ENCODE data around the gene RFTN1. TPM values are rescaled to one million over a fixed set of nuclear protein-coding genes. Genes with fewer than 3 reads are reported as not detected.
A peak's percentile ranks its signal among the peaks of the same experiment; 100 is the strongest.

RFTN1 gene
- total and polyA plus RNA-seq, 7 experiments from 2014 or later = 44.8 to 68.8 (median 53.2) TPM

DNA sequence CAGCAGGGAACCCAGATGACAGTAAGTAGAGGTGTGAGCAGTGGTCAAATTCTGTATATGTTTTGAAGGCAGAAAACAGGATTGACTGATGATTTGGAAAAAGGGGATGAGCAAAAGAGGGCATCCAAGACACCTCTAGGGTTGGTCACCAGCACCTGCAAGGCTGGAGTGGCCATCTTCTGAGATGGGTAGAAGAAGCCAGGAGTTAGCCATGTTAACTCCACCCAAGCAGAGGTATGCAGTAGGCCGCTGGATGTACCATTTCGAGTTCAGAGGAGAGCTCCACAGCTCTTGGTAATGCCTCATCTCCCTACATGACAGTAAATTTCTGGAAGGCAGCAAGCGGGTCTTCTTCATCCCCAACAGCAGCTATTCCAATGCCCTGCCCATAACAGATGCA is 7.0 kb downstream of the RFTN1 start:
- POLR2A ChIA-PET = interaction anchor here (0.5 kb wide), 1 partner anchor 61 kb away, joined by 3 read pairs; no protein-coding TSS in a partner anchor
- no peak overlapping the region for H3K4me3 Mint-ChIP-seq
- peaks cover 60 to 89% (median 81%) of the 10 kb centered on the region in 7 donors for H3K4me1 Mint-ChIP-seq

DNA sequence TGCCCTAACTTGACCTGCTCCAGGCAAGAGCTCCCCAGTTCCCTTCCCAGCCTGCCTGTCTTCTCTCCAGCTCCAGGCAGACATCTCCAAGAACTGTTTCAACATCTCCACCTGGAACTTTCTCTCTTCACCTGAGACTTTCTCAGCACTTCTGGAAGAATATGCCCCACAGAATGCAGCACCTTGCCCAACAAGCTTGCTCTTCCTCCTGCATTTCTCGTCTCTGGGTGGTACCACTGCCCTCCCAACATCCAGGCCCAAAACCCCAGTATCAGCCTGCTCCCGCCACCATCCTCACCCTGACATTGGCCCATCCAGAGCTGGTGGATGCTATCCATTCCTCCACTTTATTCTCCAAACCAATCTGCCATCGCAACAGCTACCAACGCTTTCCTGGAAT is 8.8 kb downstream of the RFTN1 start:
- ChIA-PET POLR2A (interaction anchor here (0.9 kb wide), 1 partner anchor 25 kb away, joined by 3 read pairs; no protein-coding TSS in a partner anchor), CTCF (interaction anchor here (0.7 kb wide), 1 partner anchor 23 kb away, joined by 3 read pairs; no protein-coding TSS in a partner anchor)
- Mint-ChIP-seq H3K4me3 (peak overlapping the region in 1 of 10 donors; percentile 32), H3K9me3 (peaks cover 0 to 4% (median 0%) of the 10 kb centered on the region in 11 donors), H3K27me3 (no peaks in the 10 kb centered on the region), H3K27ac (peak overlapping the region in 3 of 9 donors; percentile 3 to 22 (median 7)), H3K4me1 (peaks cover 52 to 81% (median 79%) of the 10 kb centered on the region in 7 donors), H3K36me3 (peaks cover 18 to 42% (median 33%) of the 10 kb centered on the region in 5 donors)
- no peak for DNase-seq
- no peaks in the 10 kb centered on the region for H3K9me3 ChIP-seq (ENCODE audit: control insufficient read depth in 2 of 3, low read length in 3 of 3)
- no peak for ATAC-seq
- H3K36me3 ChIP-seq (ENCODE audit: control insufficient read depth in 2 of 3, insufficient read depth in 3 of 3, low read length in 3 of 3) = peaks cover 0 to 10% (median 0%) of the 10 kb centered on the region in 3 experiments
- H3K4me3 ChIP-seq (ENCODE audit: low read length) = no peak overlapping the region
- peaks cover 16 to 24% of the 10 kb centered on the region in 2 donors for H3K4me1 ChIP-seq (ENCODE audit: control insufficient read depth in 2 of 2, insufficient read depth in 2 of 2, low read length in 2 of 2)
- H3K27me3 ChIP-seq (ENCODE audit: control insufficient read depth in 2 of 2, insufficient read depth in 2 of 2, low read length in 2 of 2) = no peaks in the 10 kb centered on the region
- H3K27ac ChIP-seq (ENCODE audit: low read depth, low read length) = no peak overlapping the region
- intact Hi-C loops (cut with micrococcal nuclease) = no loop called here

More for the DNA sequence above, 7.0 kb downstream of the RFTN1 start:
- Mint-ChIP-seq H3K27ac (peak overlapping the region in 1 of 9 donors; percentile 80), H3K9me3 (peaks cover 0 to 3% (median 0%) of the 10 kb centered on the region in 11 donors), H3K36me3 (peaks cover 10 to 31% (median 21%) of the 10 kb centered on the region in 5 donors), H3K27me3 (no peaks in the 10 kb centered on the region)
- DNase-seq = no peak
- Histone ChIP-seq H3K9me3 (ENCODE audit: control insufficient read depth in 2 of 3, low read length in 3 of 3) (no peaks in the 10 kb centered on the region), H3K4me1 (ENCODE audit: control insufficient read depth in 2 of 2, insufficient read depth in 2 of 2, low read length in 2 of 2) (peaks cover 28 to 41% of the 10 kb centered on the region in 2 donors), H3K4me3 (ENCODE audit: low read length) (no peak overlapping the region), H3K27ac (ENCODE audit: low read depth, low read length) (no peak overlapping the region), H3K36me3 (ENCODE audit: control insufficient read depth in 2 of 3, insufficient read depth in 3 of 3, low read length in 3 of 3) (peaks cover 0 to 10% (median 0%) of the 10 kb centered on the region in 3 experiments), H3K27me3 (ENCODE audit: control insufficient read depth in 2 of 2, insufficient read depth in 2 of 2, low read length in 2 of 2) (no peaks in the 10 kb centered on the region)
- intact Hi-C loops (cut with micrococcal nuclease) = no loop called here
- CTCF ChIA-PET = no interaction called here
- ATAC-seq = no peak

DNA sequence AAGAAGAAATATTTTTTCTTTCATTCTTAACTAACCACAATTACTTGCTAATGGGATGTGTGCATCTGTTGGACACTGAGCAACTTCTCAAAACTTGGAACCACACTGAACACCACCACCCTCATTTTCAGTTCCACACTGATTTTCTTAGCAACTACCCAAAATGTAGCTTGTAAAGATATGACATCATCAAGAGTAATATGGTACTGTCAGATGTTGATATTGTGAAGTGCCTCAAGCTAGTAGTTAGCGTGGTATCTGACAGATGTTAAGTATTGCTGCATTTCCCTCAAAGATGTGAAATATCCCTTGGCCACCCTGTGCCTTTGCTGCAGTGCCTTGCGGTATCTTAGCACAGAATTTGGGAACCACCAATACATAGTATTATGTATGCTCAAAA is 9.3 kb downstream of the RFTN1 start:
- no peak overlapping the region for H3K4me3 ChIP-seq (ENCODE audit: low read length)
- intact Hi-C loops (cut with micrococcal nuclease) = no loop called here
- POLR2A ChIA-PET = interaction anchor here (0.7 to 0.9 kb wide), 2 partner anchors 24 to 36 kb away, joined by 3 read pairs; no protein-coding TSS in a partner anchor
- peaks cover 0 to 10% (median 0%) of the 10 kb centered on the region in 3 experiments for H3K36me3 ChIP-seq (ENCODE audit: control insufficient read depth in 2 of 3, insufficient read depth in 3 of 3, low read length in 3 of 3)
- H3K4me1 Mint-ChIP-seq = peaks cover 49 to 83% (median 79%) of the 10 kb centered on the region in 7 donors
- H3K27me3 ChIP-seq (ENCODE audit: control insufficient read depth in 2 of 2, insufficient read depth in 2 of 2, low read length in 2 of 2) = no peaks in the 10 kb centered on the region
- CTCF ChIA-PET = interaction anchor here (0.7 kb wide), 1 partner anchor 23 kb away, joined by 3 read pairs; no protein-coding TSS in a partner anchor
- H3K27ac ChIP-seq (ENCODE audit: low read depth, low read length) = no peak overlapping the region
- ATAC-seq (peak; percentile 72), DNase-seq (no peak)
- H3K9me3 ChIP-seq (ENCODE audit: control insufficient read depth in 2 of 3, low read length in 3 of 3) = no peaks in the 10 kb centered on the region
- peaks cover 0 to 4% (median 0%) of the 10 kb centered on the region in 11 donors for H3K9me3 Mint-ChIP-seq
- H3K27ac Mint-ChIP-seq = peak overlapping the region in 1 of 9 donors; percentile 58
- H3K36me3 Mint-ChIP-seq = peaks cover 18 to 44% (median 34%) of the 10 kb centered on the region in 5 donors
- peaks cover 17 to 24% of the 10 kb centered on the region in 2 donors for H3K4me1 ChIP-seq (ENCODE audit: control insufficient read depth in 2 of 2, insufficient read depth in 2 of 2, low read length in 2 of 2)
- H3K4me3 Mint-ChIP-seq = no peak overlapping the region
- no peaks in the 10 kb centered on the region for H3K27me3 Mint-ChIP-seq

DNA sequence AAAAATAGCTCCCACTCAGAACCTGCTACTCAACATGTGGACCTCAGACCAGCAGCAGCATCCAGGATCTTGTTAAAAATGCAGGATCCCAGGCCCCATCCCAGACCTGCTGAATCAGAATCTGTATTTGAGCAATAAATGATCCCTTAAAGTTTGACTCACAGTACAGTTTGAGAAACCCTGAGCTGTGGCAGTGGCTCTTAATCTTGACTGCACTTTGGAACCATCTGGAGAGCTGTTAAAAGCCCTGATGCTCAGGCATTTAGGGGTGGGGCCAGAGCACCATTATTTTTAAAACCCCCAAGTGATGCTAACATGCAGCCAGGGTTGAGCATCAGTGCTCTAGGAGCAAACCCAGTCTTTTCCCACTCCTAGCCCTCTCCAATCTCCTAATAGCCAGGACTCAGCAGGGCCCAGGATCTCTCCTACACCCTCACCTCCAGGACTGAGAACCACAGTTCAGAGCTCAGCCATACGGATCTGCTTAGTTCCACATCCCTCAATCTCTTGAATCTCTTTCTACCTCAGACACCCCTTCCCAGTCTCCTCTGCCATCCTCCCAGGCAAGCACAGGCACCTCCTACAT is 10.2 kb downstream of the RFTN1 start:
- ChIA-PET POLR2A (interaction anchor here (0.6 kb wide), 1 partner anchor 51 kb away, joined by 4 read pairs; no protein-coding TSS in a partner anchor), CTCF (no interaction called here)
- ATAC-seq (no peak), DNase-seq (no peak)
- Histone ChIP-seq H3K9me3 (ENCODE audit: control insufficient read depth in 2 of 3, low read length in 3 of 3) (no peaks in the 10 kb centered on the region), H3K36me3 (ENCODE audit: control insufficient read depth in 2 of 3, insufficient read depth in 3 of 3, low read length in 3 of 3) (peaks cover 0 to 10% (median 0%) of the 10 kb centered on the region in 3 experiments), H3K27me3 (ENCODE audit: control insufficient read depth in 2 of 2, insufficient read depth in 2 of 2, low read length in 2 of 2) (no peaks in the 10 kb centered on the region), H3K4me3 (ENCODE audit: low read length) (no peak overlapping the region), H3K4me1 (ENCODE audit: control insufficient read depth in 2 of 2, insufficient read depth in 2 of 2, low read length in 2 of 2) (peaks cover 20 to 21% of the 10 kb centered on the region in 2 donors), H3K27ac (ENCODE audit: low read depth, low read length) (no peak overlapping the region)
- no peak overlapping the region for H3K4me3 Mint-ChIP-seq
- intact Hi-C loops (cut with micrococcal nuclease) = no loop called here
- peak overlapping the region in 4 of 9 donors; percentile 31 to 82 (median 67) for H3K27ac Mint-ChIP-seq
- H3K27me3 Mint-ChIP-seq = no peaks in the 10 kb centered on the region
- H3K36me3 Mint-ChIP-seq = peaks cover 18 to 52% (median 39%) of the 10 kb centered on the region in 5 donors
- peaks cover 0 to 7% (median 0%) of the 10 kb centered on the region in 11 donors for H3K9me3 Mint-ChIP-seq
- peaks cover 54 to 87% (median 83%) of the 10 kb centered on the region in 7 donors for H3K4me1 Mint-ChIP-seq

DNA sequence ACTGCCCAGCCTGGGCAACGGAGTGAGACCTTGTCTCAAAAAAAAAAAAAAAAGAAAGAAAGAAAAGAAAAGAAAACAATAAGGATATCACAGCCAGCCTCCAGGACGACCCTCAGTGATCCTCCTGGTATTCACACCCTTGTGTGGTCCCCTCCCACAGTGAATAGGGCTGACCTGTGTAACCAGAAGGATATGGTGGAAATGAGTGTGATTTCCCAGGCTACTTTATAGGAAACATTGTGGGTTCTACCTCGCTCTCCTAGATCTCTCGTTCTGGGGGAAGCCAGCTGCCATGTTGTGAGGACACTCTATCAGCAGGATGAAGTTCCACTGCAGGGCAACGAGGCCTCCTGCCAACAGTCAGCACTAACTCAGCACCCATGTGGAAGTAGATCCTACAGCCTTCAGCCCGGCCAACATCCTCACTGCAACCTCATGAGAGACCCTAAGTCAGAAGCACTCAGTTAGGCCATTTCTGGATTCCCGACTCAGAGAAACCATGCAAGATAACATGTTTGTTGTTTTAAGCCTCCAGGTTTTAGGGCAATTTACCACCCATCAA is 11.1 kb downstream of the RFTN1 start:
- no peak overlapping the region for H3K4me3 Mint-ChIP-seq
- Histone ChIP-seq H3K27ac (ENCODE audit: low read depth, low read length) (no peak overlapping the region), H3K36me3 (ENCODE audit: control insufficient read depth in 2 of 3, insufficient read depth in 3 of 3, low read length in 3 of 3) (peaks cover 0 to 10% (median 0%) of the 10 kb centered on the region in 3 experiments), H3K4me1 (ENCODE audit: control insufficient read depth in 2 of 2, insufficient read depth in 2 of 2, low read length in 2 of 2) (peaks cover 13 to 17% of the 10 kb centered on the region in 2 donors), H3K4me3 (ENCODE audit: low read length) (no peak overlapping the region), H3K27me3 (ENCODE audit: control insufficient read depth in 2 of 2, insufficient read depth in 2 of 2, low read length in 2 of 2) (no peaks in the 10 kb centered on the region), H3K9me3 (ENCODE audit: control insufficient read depth in 2 of 3, low read length in 3 of 3) (no peaks in the 10 kb centered on the region)
- ChIA-PET CTCF (no interaction called here), POLR2A (no interaction called here)
- peak overlapping the region in 3 of 9 donors; percentile 14 to 51 (median 45) for H3K27ac Mint-ChIP-seq
- H3K36me3 Mint-ChIP-seq = peaks cover 18 to 48% (median 35%) of the 10 kb centered on the region in 5 donors
- ATAC-seq (no peak), DNase-seq (no peak)
- H3K9me3 Mint-ChIP-seq = peaks cover 0 to 7% (median 0%) of the 10 kb centered on the region in 11 donors
- intact Hi-C loops (cut with micrococcal nuclease) = no loop called here
- H3K27me3 Mint-ChIP-seq = no peaks in the 10 kb centered on the region
- peaks cover 53 to 83% (median 82%) of the 10 kb centered on the region in 7 donors for H3K4me1 Mint-ChIP-seq

DNA sequence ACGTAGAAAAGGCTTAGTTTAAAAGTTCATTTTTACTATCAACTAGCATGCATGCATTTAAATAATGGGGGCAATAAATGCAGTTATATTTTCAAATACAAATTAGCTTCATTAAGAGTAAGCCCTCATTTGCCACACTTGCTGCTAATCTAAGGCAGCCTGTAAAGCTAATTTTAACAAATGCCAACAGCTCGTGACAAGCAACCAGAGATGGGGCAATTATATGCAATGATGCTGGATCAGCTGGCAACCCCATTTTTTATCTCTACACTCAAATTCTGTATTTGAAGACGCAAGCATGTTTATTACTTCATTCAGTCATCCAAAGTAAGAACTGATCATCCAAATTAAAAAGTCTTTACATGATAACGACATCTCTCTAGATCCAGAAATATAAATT is 12.1 kb downstream of the RFTN1 start:
- Mint-ChIP-seq H3K27ac (peak overlapping the region in 1 of 9 donors; percentile 36), H3K9me3 (peaks cover 0 to 7% (median 0%) of the 10 kb centered on the region in 11 donors), H3K36me3 (peaks cover 18 to 43% (median 33%) of the 10 kb centered on the region in 5 donors), H3K27me3 (no peaks in the 10 kb centered on the region), H3K4me1 (peaks cover 58 to 83% (median 82%) of the 10 kb centered on the region in 7 donors), H3K4me3 (no peak overlapping the region)
- H3K4me1 ChIP-seq (ENCODE audit: control insufficient read depth in 2 of 2, insufficient read depth in 2 of 2, low read length in 2 of 2) = peaks cover 22 to 24% of the 10 kb centered on the region in 2 donors
- intact Hi-C loops (cut with micrococcal nuclease) = no loop called here
- POLR2A ChIA-PET = interaction anchor here (0.8 to 1.0 kb wide), 2 partner anchors 10 to 20 kb away, joined by 4 to 5 read pairs; no protein-coding TSS in a partner anchor
- H3K4me3 ChIP-seq (ENCODE audit: low read length) = no peak overlapping the region
- H3K9me3 ChIP-seq (ENCODE audit: control insufficient read depth in 2 of 3, low read length in 3 of 3) = no peaks in the 10 kb centered on the region
- CTCF ChIA-PET = interaction anchor here (0.8 kb wide), 1 partner anchor 213 kb away, joined by 3 read pairs; no protein-coding TSS in a partner anchor
- peaks cover 0 to 10% (median 0%) of the 10 kb centered on the region in 3 experiments for H3K36me3 ChIP-seq (ENCODE audit: control insufficient read depth in 2 of 3, insufficient read depth in 3 of 3, low read length in 3 of 3)
- ATAC-seq (no peak), DNase-seq (no peak)
- H3K27me3 ChIP-seq (ENCODE audit: control insufficient read depth in 2 of 2, insufficient read depth in 2 of 2, low read length in 2 of 2) = no peaks in the 10 kb centered on the region
- H3K27ac ChIP-seq (ENCODE audit: low read depth, low read length) = no peak overlapping the region

Data from naive thymus-derived CD4-positive, alpha-beta T cell (primary cell).